ENCODE data around the gene SELENOV. TPM values are rescaled to one million over a fixed set of nuclear protein-coding genes. Genes with fewer than 3 reads are reported as not detected.

The SELENOV gene
- total and polyA plus RNA-seq, 5 donors from 2014 or later, result not detected

GRCh38 chr19:39566064-39566463 is 51.1 kb downstream of the SELENOV start:
- no peaks in the 10 kb centered on the region for H3K36me3 ChIP-seq (ENCODE audit: control insufficient read depth, insufficient read depth, low read length)
- no peaks in the 10 kb centered on the region for H3K9me3 ChIP-seq (ENCODE audit: control insufficient read depth in 2 of 2, low read length in 2 of 2)
- Mint-ChIP-seq H3K4me3 (no peak overlapping the region), H3K9me3 (no peaks in the 10 kb centered on the region), H3K36me3 (no peaks in the 10 kb centered on the region), H3K27ac (no peak overlapping the region), H3K4me1 (no peaks in the 10 kb centered on the region), H3K27me3 (peaks cover 5% of the 10 kb centered on the region)
- DNase-seq (no peak), ATAC-seq (ENCODE audit: low read depth in 2 of 2) (no peak)
- no peaks in the 10 kb centered on the region for H3K4me1 ChIP-seq (ENCODE audit: control insufficient read depth, insufficient read depth, low read length, poor library complexity, severe bottlenecking)
- peaks cover 12% of the 10 kb centered on the region for H3K27me3 ChIP-seq (ENCODE audit: control insufficient read depth, insufficient read depth, low read length)
- H3K4me3 ChIP-seq (ENCODE audit: low read depth, low read length), result no peak overlapping the region
- H3K27ac ChIP-seq (ENCODE audit: insufficient read depth, low read length, poor library complexity, severe bottlenecking), result no peak overlapping the region

- Mint-ChIP-seq H3K4me1 (no peaks in the 10 kb centered on the region), H3K4me3 (no peak overlapping the region), H3K27ac (no peak overlapping the region), H3K27me3 (peaks cover 11% of the 10 kb centered on the region), H3K36me3 (no peaks in the 10 kb centered on the region), H3K9me3 (peaks cover 0 to 9% (median 5%) of the 10 kb centered on the region in 7 donors)
- H3K36me3 ChIP-seq (ENCODE audit: control insufficient read depth, insufficient read depth, low read length), result no peaks in the 10 kb centered on the region
- H3K27ac ChIP-seq (ENCODE audit: insufficient read depth, low read length, poor library complexity, severe bottlenecking), result no peak overlapping the region
- peaks cover 14% of the 10 kb centered on the region for H3K27me3 ChIP-seq (ENCODE audit: control insufficient read depth, insufficient read depth, low read length)
- no peak for ATAC-seq (ENCODE audit: low read depth in 2 of 2)
- H3K4me1 ChIP-seq (ENCODE audit: control insufficient read depth, insufficient read depth, low read length, poor library complexity, severe bottlenecking), result no peaks in the 10 kb centered on the region
- no peak overlapping the region for H3K4me3 ChIP-seq (ENCODE audit: low read depth, low read length)
- DNase-seq, result no peak
- H3K9me3 ChIP-seq (ENCODE audit: control insufficient read depth in 2 of 2, low read length in 2 of 2), result no peaks in the 10 kb centered on the region
These were observed 53.7 kb downstream of the SELENOV start for GRCh38 chr19:39568604-39569003.

Other genes with a start within 250 kb of the SELENOV start
- not detected for gene IFNL2, start 246.7 kb upstream of the SELENOV start, total RNA-seq
- not detected for gene IFNL2, start 246.7 kb upstream of the SELENOV start, polyA plus RNA-seq
- gene IFNL1, start 218.7 kb upstream of the SELENOV start, total RNA-seq, result not detected
- not detected for gene IFNL1, start 218.7 kb upstream of the SELENOV start, polyA plus RNA-seq
- 4.9 TPM for gene LRFN1, start 194.3 kb upstream of the SELENOV start, total RNA-seq
- gene LRFN1, start 194.3 kb upstream of the SELENOV start, polyA plus RNA-seq, result 1 to 10 TPM; 2.1 to 4.9 (median 3.1) TPM
- 512 TPM for gene GMFG, start 179.1 kb upstream of the SELENOV start, total RNA-seq
- gene GMFG, start 179.1 kb upstream of the SELENOV start, polyA plus RNA-seq, result 1,000 to 10,000 TPM; 1,343 to 1,906 (median 1,706) TPM
- gene SAMD4B, start 172.7 kb upstream of the SELENOV start, total RNA-seq, result 78.9 TPM
- gene SAMD4B, start 172.7 kb upstream of the SELENOV start, polyA plus RNA-seq, result 1 to 10 TPM; 5.7 to 9.9 (median 6.5) TPM
- 138 TPM for gene PAF1, start 124.0 kb upstream of the SELENOV start, total RNA-seq
- 10 to 100 TPM; 35.0 to 46.7 (median 39.0) TPM for gene PAF1, start 124.0 kb upstream of the SELENOV start, polyA plus RNA-seq
- 65.6 TPM for gene MED29, start 123.8 kb upstream of the SELENOV start, total RNA-seq
- 10 to 100 TPM; 53.6 to 61.4 (median 57.9) TPM for gene MED29, start 123.8 kb upstream of the SELENOV start, polyA plus RNA-seq
- 1,400 TPM for gene ZFP36, start 108.3 kb upstream of the SELENOV start, total RNA-seq
- gene ZFP36, start 108.3 kb upstream of the SELENOV start, polyA plus RNA-seq, result 100 to 1,000 TPM in 3 of 4 donors, 10 to 100 TPM in 1; 89.8 to 134 (median 109) TPM
- 209 TPM for gene PLEKHG2, start 102.5 kb upstream of the SELENOV start, total RNA-seq
- gene PLEKHG2, start 102.5 kb upstream of the SELENOV start, polyA plus RNA-seq, result 1 to 10 TPM; 1.3 to 3.9 (median 3.1) TPM
- 2,708 TPM for gene RPS16, start 79.2 kb upstream of the SELENOV start, total RNA-seq
- gene RPS16, start 79.2 kb upstream of the SELENOV start, polyA plus RNA-seq, result 1,000 to 10,000 TPM; 1,440 to 2,367 (median 1,925) TPM
- 322 TPM for gene SUPT5H, start 69.6 kb upstream of the SELENOV start, total RNA-seq
- 10 to 100 TPM; 75.1 to 83.9 (median 82.8) TPM for gene SUPT5H, start 69.6 kb upstream of the SELENOV start, polyA plus RNA-seq
- gene TIMM50, start 34.3 kb upstream of the SELENOV start, total RNA-seq, result 45.3 TPM
- 10 to 100 TPM; 35.4 to 47.4 (median 40.2) TPM for gene TIMM50, start 34.3 kb upstream of the SELENOV start, polyA plus RNA-seq
- gene DLL3, start 16.2 kb upstream of the SELENOV start, total RNA-seq, result 0.17 TPM
- gene DLL3, start 16.2 kb upstream of the SELENOV start, polyA plus RNA-seq, result under 1 TPM in 1 of 4 donors, not detected in 3; 0.13 TPM
- 4.8 TPM for gene EID2B, start 17.7 kb downstream of the SELENOV start, total RNA-seq
- gene EID2B, start 17.7 kb downstream of the SELENOV start, polyA plus RNA-seq, result 10 to 100 TPM in 3 of 4 donors, 1 to 10 TPM in 1; 7.3 to 11.3 (median 10.3) TPM
- 13.1 TPM for gene EID2, start 25.0 kb downstream of the SELENOV start, total RNA-seq
- gene EID2, start 25.0 kb downstream of the SELENOV start, polyA plus RNA-seq, result 10 to 100 TPM; 20.2 to 32.7 (median 23.8) TPM
- not detected for gene LGALS13, start 87.4 kb downstream of the SELENOV start, total RNA-seq
- not detected for gene LGALS13, start 87.4 kb downstream of the SELENOV start, polyA plus RNA-seq
- gene LGALS16, start 140.8 kb downstream of the SELENOV start, total RNA-seq, result not detected
- not detected for gene LGALS16, start 140.8 kb downstream of the SELENOV start, polyA plus RNA-seq
- not detected for gene LGALS14, start 189.3 kb downstream of the SELENOV start, total RNA-seq
- under 1 TPM in 1 of 4 donors, not detected in 3; 0.73 TPM for gene LGALS14, start 189.3 kb downstream of the SELENOV start, polyA plus RNA-seq
- 2.9 TPM for gene CLC, start 222.9 kb downstream of the SELENOV start, total RNA-seq
- gene CLC, start 222.9 kb downstream of the SELENOV start, polyA plus RNA-seq, result not detected

All from CD4-positive, CD25-positive, alpha-beta regulatory T cell (primary cell).